HEK293T (cell line): ENCODE measurements around the gene UBXN11.

Experiments
- ARNT ChIP-seq: fragments of 450-650 bp; IDR thresholded peaks from 2 replicates; pipeline ENCODE4 v1.6.1; 2017; ENCODE audit warnings: mild to moderate bottlenecking
- BHLHE40 ChIP-seq: fragments of 450-650 bp; IDR thresholded peaks from 2 replicates; pipeline ENCODE4 v1.6.1; 2016; ENCODE audit warnings: mild to moderate bottlenecking, moderate library complexity, borderline replicate concordance
- CTBP1 ChIP-seq: fragments of 450-650 bp; IDR thresholded peaks from 2 replicates; pipeline ENCODE4 v1.6.1; 2016; ENCODE audit warnings: borderline replicate concordance
- FOXK2 ChIP-seq: fragments of 450-650 bp; IDR thresholded peaks from 2 replicates; pipeline ENCODE4 v1.6.1; 2016; ENCODE audit warnings: mild to moderate bottlenecking
- FOXM1 ChIP-seq: fragments of 450-650 bp; IDR thresholded peaks from 2 replicates; pipeline ENCODE4 v1.6.1; 2017; ENCODE audit warnings: mild to moderate bottlenecking, borderline replicate concordance
- HDGF ChIP-seq: fragments of 450-650 bp; IDR thresholded peaks from 2 replicates; pipeline ENCODE4 v1.6.1; 2017; ENCODE audit warnings: antibody characterized with exemption, borderline replicate concordance
- L3MBTL2 ChIP-seq: fragments of 450-650 bp; conservative IDR thresholded peaks from 2 replicates; pipeline ENCODE4 v1.6.1; 2016; ENCODE audit warnings: mild to moderate bottlenecking
- SP1 ChIP-seq: fragments of 450-650 bp; IDR thresholded peaks from 2 replicates; pipeline ENCODE4 v1.6.1; 2017
- SUZ12 ChIP-seq: fragments of 450-650 bp; IDR thresholded peaks from 2 replicates; pipeline ENCODE4 v1.6.1; 2016; ENCODE audit warnings: mild to moderate bottlenecking

DNA sequence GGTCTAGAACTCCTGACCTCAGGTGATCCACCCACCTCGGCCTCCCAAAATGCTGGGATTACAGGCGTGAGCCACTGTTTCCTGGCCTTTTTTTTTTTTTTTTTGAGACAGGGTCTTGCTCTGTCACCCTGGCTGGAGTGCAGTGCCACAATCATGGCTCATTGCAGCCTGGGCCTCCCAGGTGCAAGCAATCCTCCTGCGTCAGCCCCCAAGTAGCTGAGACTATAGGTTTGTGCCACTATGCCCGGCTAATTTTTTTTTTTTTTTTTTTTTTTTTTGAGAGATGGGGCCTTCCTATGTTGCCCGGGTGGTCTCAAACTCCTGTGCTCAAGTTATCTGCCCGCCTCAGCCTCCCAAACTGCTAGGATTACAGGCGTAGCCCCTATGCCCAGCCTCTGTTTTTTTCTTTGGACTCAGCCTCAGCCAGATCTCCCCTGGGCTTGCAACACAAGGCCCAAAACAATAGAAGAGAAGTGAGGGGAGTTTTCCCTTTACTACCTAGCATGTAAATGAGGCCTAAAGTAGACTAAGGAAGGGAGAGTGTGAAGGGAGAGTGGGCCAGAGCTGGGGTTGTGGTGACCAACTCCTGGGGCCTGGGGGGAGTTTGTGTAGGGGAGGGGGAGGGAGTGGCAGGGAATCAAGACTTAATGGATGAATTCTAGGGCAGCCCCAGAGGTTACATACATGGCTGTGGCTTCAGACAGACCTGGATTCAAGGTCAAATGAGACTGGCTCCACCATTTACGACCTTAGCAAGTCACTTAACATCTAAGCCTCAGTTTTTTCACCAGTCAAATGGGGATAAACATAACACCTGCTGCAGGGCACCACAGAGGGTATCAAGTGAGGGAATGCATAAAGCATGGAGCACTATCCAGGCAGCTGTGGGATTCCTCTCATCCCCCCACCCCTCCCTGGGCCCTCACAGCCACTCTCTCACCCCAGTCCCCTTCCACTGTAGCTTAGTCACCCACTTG, 9.7 kb upstream of the UBXN11 start:
- TF ChIP-seq FOXM1 (no peak), HDGF (no peak), SUZ12 (no peak), ARNT (no peak), L3MBTL2 (no peak), CTBP1 (no peak), SP1 (no peak), FOXK2 (no peak), BHLHE40 (no peak)
